Liver (tissue), 9 donors: ENCODE data around the gene CST7. TPM values are rescaled to one million over a fixed set of nuclear protein-coding genes. Genes with fewer than 3 reads are reported as not detected.

Experiments
- DNase-seq: peaks from one replicate; pipeline ENCODE4 v3.0.0-alpha.2; 2017; ENCODE audit warnings: low spot score
- H3K27ac ChIP-seq, 2 donors: one replicate each; pipeline ENCODE4 v1.7.0; 2013; ENCODE audit warnings: inconsistent platforms in 2 of 2, low read length in 2 of 2, control low read depth in 1 of 2, low read depth in 1 of 2, mild to moderate bottlenecking in 1 of 2
- H3K27me3 ChIP-seq, 4 donors: one replicate each; pipeline versions ENCODE4 v1.6.1 to v1.7.0; 2013; ENCODE audit warnings: low read length in 3 of 4, inconsistent platforms in 1 of 4, mild to moderate bottlenecking in 1 of 4, moderate library complexity in 1 of 4; ENCODE audit not compliant: control insufficient read depth in 4 of 4, insufficient read depth in 4 of 4
- H3K36me3 ChIP-seq, 4 donors: one replicate each; pipeline versions ENCODE4 v1.6.1 to v1.7.0; 2013; ENCODE audit warnings: low read length in 3 of 4, mild to moderate bottlenecking in 3 of 4, low read depth in 1 of 4, moderate library complexity in 1 of 4; ENCODE audit not compliant: control insufficient read depth in 4 of 4, insufficient read depth in 3 of 4
- H3K4me1 ChIP-seq, 4 donors: one replicate each; pipeline versions ENCODE4 v1.6.1 to v1.7.0; 2013; ENCODE audit warnings: low read length in 3 of 4, mild to moderate bottlenecking in 3 of 4, moderate library complexity in 1 of 4; ENCODE audit not compliant: control insufficient read depth in 4 of 4, insufficient read depth in 4 of 4
- H3K4me3 ChIP-seq, 3 donors: one replicate each; pipeline versions ENCODE4 v1.6.1 to v1.7.0; 2013; ENCODE audit warnings: low read length in 3 of 3, control low read depth in 1 of 3, low read depth in 1 of 3, mild to moderate bottlenecking in 1 of 3
- H3K9ac ChIP-seq, 2 donors: one replicate each; pipeline ENCODE4 v1.7.0; 2013; ENCODE audit warnings: low read length in 2 of 2, mild to moderate bottlenecking in 2 of 2, moderate library complexity in 2 of 2, control low read depth in 1 of 2, low read depth in 1 of 2
- H3K9me3 ChIP-seq, 4 donors: one replicate each; pipeline versions ENCODE4 v1.6.1 to v1.7.0; 2013; ENCODE audit warnings: low read length in 3 of 4; ENCODE audit not compliant: control insufficient read depth in 4 of 4
- EGR1 ChIP-seq, 2 donors: IDR thresholded peaks; 2 replicates each; pipeline ENCODE4 v1.6.1; 2016 to 2018; ENCODE audit warnings: antibody characterized with exemption in 2 of 2, low read depth in 2 of 2
- FOXA1 ChIP-seq: IDR thresholded peaks from 2 replicates; pipeline ENCODE4 v1.6.1; 2016; ENCODE audit warnings: antibody characterized with exemption
- FOXA2 ChIP-seq: IDR thresholded peaks from 2 replicates; pipeline ENCODE4 v1.6.1; 2016; ENCODE audit warnings: antibody characterized with exemption
- GABPA ChIP-seq, 2 donors: IDR thresholded peaks in 1 of 2; conservative IDR thresholded peaks in 1 of 2; 2 replicates each; pipeline ENCODE4 v1.6.1; 2016; ENCODE audit warnings: antibody characterized with exemption in 2 of 2, mild to moderate bottlenecking in 1 of 2, moderate library complexity in 1 of 2
- HNF4A ChIP-seq, 2 donors: conservative IDR thresholded peaks; 2 replicates each; pipeline ENCODE4 v1.6.1; 2016; ENCODE audit warnings: antibody characterized with exemption in 2 of 2, mild to moderate bottlenecking in 2 of 2
- HNF4G ChIP-seq: IDR thresholded peaks from 2 replicates; pipeline ENCODE4 v1.6.1; 2016; ENCODE audit warnings: antibody characterized with exemption
- JUND ChIP-seq, 2 donors: IDR thresholded peaks; 2 replicates each; pipeline ENCODE4 v1.6.1; 2016; ENCODE audit warnings: antibody characterized with exemption in 2 of 2
- MAX ChIP-seq: IDR thresholded peaks from 2 replicates; pipeline ENCODE4 v1.6.1; 2016; ENCODE audit warnings: antibody characterized with exemption
- NR2F2 ChIP-seq: IDR thresholded peaks from 2 replicates; pipeline ENCODE4 v1.6.1; 2016; ENCODE audit warnings: antibody characterized with exemption
- RAD21 ChIP-seq, 2 donors: IDR thresholded peaks; 2 replicates each; pipeline ENCODE4 v1.6.1; 2016; ENCODE audit warnings: antibody characterized with exemption in 2 of 2, mild to moderate bottlenecking in 2 of 2
- REST ChIP-seq: IDR thresholded peaks from 2 replicates; pipeline ENCODE4 v1.6.1; 2016; ENCODE audit warnings: antibody characterized with exemption, mild to moderate bottlenecking
- SP1 ChIP-seq: IDR thresholded peaks from 2 replicates; pipeline ENCODE4 v1.6.1; 2018; ENCODE audit warnings: antibody characterized with exemption, mild to moderate bottlenecking
- YY1 ChIP-seq: IDR thresholded peaks from 2 replicates; pipeline ENCODE4 v1.6.1; 2016; ENCODE audit warnings: antibody characterized with exemption, mild to moderate bottlenecking
- WGBS: extraction: QIAGEN DNeasy Blood & Tissue Kit; methylation state at CpG from one replicate; pipeline ENCODE4 v1.1.7; 2013; 5-methylcytosine and 5-hydroxymethylcytosine counted together
- polyA plus RNA-seq, 2 donors: library from polyadenylated mRNA; stranded (reverse) in 1 of 2; unstranded in 1 of 2; fragments of 200-250 nt in 1 of 2; fragments of >200 nt in 1 of 2; fragmentation: Nextera tagmentation in 1 of 2; extraction: Ambion mirVana in 1 of 2; gene quantifications; one replicate each; pipeline versions ENCODE4 v1.2.1 to v1.2.3, GENCODE V29; 2013 to 2015
- total RNA-seq, 2 donors: library from RNA; depleted of rRNA; stranded (reverse); fragments of >200 nt; gene quantifications; one replicate each; pipeline ENCODE4 v1.2.3, GENCODE V29; 2014
- TF ChIP-seq, protein P1 (sequence below): IDR thresholded peaks from 2 replicates; pipeline ENCODE4 v1.6.1; 2016; ENCODE audit warnings: antibody characterized with exemption
- TF ChIP-seq, protein P2 (sequence below): IDR thresholded peaks from 2 replicates; pipeline ENCODE4 v1.6.1; 2016; ENCODE audit warnings: antibody characterized with exemption
- TF ChIP-seq, protein P3 (sequence below): fragments of 150-350 bp; IDR thresholded peaks from 2 replicates; pipeline ENCODE4 v1.5.1; 2017; ENCODE audit warnings: improper control_type of control experiment, low read depth, low read length; ENCODE audit not compliant: missing input control
- donor health status: healthy.
- donor health status: healthy.
- donor health status: healthy.
- donor health status: healthy.
- donor health status: healthy.

Gene CST7
- total and polyA plus RNA-seq, 4 donors: 1.5 to 15.1 (median 2.7) TPM

DNA sequence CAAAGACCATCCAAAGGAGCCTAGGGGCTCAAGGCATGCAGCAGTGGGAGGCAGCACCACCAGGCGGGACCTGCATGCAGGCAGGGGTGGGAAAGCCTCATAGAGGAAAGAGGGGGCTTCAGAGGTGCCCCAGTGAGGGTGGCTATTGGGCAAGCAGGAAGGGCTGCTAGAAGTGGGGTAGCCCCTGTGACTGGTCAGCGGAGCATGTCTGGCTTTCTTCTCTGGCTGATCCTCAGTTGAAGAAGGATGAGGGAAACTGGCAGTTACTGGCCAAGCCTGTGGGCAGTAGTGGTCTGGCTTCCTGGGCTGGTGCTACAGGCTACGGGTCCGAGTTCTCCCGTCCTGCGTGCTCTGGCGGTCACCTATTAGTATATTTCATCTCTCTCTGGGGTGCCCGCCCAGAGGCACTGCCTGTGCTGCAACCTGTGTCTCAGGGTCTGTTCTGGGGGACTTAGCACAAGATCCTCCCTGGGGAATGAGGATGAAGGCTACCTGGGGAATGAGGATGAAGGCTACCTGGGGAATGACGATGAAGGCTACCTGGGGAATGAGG, 35.9 kb upstream of the CST7 start:
- 93% methylated on average over 9 of the region's 9 CpGs for WGBS
- Histone ChIP-seq H3K4me1 (no peaks in the 10 kb centered on the region), H3K27me3 (no peaks in the 10 kb centered on the region), H3K36me3 (no peaks in the 10 kb centered on the region), H3K27ac (no peak overlapping the region), H3K9ac (no peak overlapping the region), H3K4me3 (no peak overlapping the region), H3K9me3 (peaks cover 0 to 6% (median 3%) of the 10 kb centered on the region in 4 donors)
- TF ChIP-seq YY1 (no peak), GABPA (IDR thresholded peaks at IDR 0.05 in 1 of 2, conservative IDR thresholded peaks at IDR 0.05 in 1 of 2) (no peak), SP1 (no peak), EGR1 (IDR thresholded peaks at IDR 0.05; ENCODE audit: low read depth in 2 of 2) (no peak), RAD21 (IDR thresholded peaks at IDR 0.05) (no peak), NR2F2 (no peak), MAX (no peak), FOXA2 (no peak), REST (no peak), HNF4A (conservative IDR thresholded peaks at IDR 0.05) (no peak), FOXA1 (no peak), HNF4G (no peak), JUND (IDR thresholded peaks at IDR 0.05) (no peak)
- TF ChIP-seq, protein P1, sequence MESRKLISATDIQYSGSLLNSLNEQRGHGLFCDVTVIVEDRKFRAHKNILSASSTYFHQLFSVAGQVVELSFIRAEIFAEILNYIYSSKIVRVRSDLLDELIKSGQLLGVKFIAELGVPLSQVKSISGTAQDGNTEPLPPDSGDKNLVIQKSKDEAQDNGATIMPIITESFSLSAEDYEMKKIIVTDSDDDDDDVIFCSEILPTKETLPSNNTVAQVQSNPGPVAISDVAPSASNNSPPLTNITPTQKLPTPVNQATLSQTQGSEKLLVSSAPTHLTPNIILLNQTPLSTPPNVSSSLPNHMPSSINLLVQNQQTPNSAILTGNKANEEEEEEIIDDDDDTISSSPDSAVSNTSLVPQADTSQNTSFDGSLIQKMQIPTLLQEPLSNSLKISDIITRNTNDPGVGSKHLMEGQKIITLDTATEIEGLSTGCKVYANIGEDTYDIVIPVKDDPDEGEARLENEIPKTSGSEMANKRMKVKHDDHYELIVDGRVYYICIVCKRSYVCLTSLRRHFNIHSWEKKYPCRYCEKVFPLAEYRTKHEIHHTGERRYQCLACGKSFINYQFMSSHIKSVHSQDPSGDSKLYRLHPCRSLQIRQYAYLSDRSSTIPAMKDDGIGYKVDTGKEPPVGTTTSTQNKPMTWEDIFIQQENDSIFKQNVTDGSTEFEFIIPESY: no peak
- TF ChIP-seq, protein P2, sequence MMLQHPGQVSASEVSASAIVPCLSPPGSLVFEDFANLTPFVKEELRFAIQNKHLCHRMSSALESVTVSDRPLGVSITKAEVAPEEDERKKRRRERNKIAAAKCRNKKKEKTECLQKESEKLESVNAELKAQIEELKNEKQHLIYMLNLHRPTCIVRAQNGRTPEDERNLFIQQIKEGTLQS: no peak
- no peak for DNase-seq

- Histone ChIP-seq H3K9me3 (no peaks in the 10 kb centered on the region), H3K9ac (no peak overlapping the region), H3K27me3 (no peaks in the 10 kb centered on the region), H3K27ac (no peak overlapping the region), H3K36me3 (no peaks in the 10 kb centered on the region), H3K4me3 (no peak overlapping the region), H3K4me1 (no peaks in the 10 kb centered on the region)
- 81% methylated on average over 14 of the region's 14 CpGs for whole genome bisulfite sequencing
- DNase-seq: no peak
- TF ChIP-seq, protein P3, sequence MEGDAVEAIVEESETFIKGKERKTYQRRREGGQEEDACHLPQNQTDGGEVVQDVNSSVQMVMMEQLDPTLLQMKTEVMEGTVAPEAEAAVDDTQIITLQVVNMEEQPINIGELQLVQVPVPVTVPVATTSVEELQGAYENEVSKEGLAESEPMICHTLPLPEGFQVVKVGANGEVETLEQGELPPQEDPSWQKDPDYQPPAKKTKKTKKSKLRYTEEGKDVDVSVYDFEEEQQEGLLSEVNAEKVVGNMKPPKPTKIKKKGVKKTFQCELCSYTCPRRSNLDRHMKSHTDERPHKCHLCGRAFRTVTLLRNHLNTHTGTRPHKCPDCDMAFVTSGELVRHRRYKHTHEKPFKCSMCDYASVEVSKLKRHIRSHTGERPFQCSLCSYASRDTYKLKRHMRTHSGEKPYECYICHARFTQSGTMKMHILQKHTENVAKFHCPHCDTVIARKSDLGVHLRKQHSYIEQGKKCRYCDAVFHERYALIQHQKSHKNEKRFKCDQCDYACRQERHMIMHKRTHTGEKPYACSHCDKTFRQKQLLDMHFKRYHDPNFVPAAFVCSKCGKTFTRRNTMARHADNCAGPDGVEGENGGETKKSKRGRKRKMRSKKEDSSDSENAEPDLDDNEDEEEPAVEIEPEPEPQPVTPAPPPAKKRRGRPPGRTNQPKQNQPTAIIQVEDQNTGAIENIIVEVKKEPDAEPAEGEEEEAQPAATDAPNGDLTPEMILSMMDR: no peak
- TF ChIP-seq GABPA (IDR thresholded peaks at IDR 0.05 in 1 of 2, conservative IDR thresholded peaks at IDR 0.05 in 1 of 2) (no peak), JUND (IDR thresholded peaks at IDR 0.05) (no peak), MAX (no peak)
Measured at GRCh38 chr20:24914388-24915241, 34.5 kb upstream of the CST7 start.
